SIG-M5 treated with dmso at 0.1 percent for 504 hours (cell line): Measurements from ENCODE around the gene UHRF2.
"Not testable (repeated sequence)": the region's sequence is repeated elsewhere in the genome, so short reads cannot be mapped to it uniquely, and the experiment has no call there.

Experiments
- DNase-seq: peaks from one replicate; lab custom pipeline; 2025; ENCODE audit not compliant: unreplicated experiment; lab: John Stamatoyannopoulos, UW

UHRF2 gene, protein sequence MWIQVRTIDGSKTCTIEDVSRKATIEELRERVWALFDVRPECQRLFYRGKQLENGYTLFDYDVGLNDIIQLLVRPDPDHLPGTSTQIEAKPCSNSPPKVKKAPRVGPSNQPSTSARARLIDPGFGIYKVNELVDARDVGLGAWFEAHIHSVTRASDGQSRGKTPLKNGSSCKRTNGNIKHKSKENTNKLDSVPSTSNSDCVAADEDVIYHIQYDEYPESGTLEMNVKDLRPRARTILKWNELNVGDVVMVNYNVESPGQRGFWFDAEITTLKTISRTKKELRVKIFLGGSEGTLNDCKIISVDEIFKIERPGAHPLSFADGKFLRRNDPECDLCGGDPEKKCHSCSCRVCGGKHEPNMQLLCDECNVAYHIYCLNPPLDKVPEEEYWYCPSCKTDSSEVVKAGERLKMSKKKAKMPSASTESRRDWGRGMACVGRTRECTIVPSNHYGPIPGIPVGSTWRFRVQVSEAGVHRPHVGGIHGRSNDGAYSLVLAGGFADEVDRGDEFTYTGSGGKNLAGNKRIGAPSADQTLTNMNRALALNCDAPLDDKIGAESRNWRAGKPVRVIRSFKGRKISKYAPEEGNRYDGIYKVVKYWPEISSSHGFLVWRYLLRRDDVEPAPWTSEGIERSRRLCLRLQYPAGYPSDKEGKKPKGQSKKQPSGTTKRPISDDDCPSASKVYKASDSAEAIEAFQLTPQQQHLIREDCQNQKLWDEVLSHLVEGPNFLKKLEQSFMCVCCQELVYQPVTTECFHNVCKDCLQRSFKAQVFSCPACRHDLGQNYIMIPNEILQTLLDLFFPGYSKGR

DNA sequence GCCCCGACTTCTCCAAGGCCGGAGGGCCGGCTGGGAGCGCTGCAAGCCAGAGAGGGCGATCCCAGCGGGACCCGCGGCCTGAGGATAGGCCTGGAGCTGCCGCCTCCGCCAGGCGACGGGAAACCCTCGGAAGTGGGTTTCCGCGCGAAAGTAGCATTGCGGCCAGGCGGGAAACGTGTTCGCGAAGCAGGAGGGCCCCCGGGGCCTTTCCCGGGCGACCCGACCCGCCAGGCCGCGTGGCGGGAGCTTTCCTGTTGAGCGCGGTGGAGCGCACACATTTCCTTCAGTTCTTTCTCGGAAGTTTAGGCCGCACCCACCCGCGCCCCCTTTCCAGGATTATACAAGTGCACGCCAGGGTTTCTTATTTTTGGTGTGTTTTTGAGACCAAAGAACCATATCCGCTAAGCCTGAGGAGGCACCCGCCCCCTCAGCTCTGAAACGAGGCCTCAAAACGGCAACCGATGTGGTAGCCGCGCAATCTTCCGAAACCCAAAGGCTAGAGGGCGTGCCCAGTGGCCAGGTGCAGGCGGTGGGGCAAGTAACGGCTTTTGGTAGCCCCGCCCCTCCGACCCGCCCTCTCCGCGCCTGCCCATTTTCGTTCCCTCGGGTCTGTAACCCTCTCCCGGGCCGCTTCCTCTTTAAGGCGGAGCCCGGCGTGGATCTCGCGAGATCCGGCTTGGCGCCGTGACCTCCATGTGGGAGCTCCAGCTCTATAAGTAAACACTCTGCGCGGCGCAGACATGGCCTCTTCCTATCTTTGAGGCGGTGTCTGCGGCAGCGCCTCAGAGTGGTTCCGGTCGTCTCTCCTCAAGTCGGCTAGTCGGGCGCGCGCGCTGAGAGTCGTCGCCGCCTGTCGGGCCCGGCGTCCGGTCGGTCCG lies at the start of gene UHRF2:
TSS of gene UHRF2 (plus strand) at position 713 of the 878 bp plus-strand sequence. CDS start 292 bp downstream, outside the sequence.
- DNase-seq: peak; percentile 97

- no peak for DNase-seq
Observed at GRCh38 chr9:6367128-6367890, 45.7 kb upstream of the UHRF2 start.

DNA sequence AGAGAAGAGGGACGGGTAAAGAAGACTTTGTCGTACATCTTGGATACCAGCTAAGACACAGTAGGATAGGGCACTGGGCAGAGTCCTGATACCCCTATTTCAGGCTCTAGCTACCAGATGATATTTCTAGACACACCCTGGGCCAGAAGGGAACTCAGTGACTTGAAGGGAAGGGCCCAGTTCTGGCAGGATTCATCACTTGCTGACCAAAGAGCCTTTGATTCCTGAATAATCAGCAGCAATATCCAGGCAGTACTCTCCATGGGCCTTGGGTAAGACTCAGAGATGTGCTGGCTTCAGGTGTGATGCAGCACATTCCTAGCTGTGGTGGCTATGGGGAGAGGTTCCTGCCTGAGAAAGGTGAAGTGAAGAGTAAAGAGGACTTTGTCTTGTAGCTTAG lies 44.2 kb upstream of the UHRF2 start:
- DNase-seq: no peak

DNA sequence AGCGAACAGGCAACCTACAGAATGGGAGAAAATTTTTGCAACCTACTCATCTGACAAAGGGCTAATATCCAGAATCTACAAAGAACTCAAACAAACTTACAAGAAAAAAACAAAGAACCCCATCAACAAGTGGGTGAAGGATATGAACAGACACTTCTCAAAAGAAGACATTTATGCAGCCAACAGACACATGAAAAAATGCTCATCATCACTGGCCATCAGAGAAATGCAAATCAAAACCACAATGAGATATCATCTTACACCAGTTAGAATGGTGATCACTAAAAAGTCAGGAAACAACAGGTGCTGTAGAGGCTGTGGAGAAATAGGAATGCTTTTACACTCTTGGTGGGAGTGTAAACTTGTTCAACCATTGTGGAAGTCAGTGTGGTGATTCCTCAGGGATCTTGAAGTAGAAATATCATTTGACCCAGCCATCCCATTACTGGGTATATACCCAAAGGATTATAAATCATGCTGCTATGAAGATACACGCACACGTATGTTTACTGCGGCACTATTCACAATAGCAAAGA lies 31.5 kb upstream of the UHRF2 start:
- DNase-seq: not testable (repeated sequence)

DNA sequence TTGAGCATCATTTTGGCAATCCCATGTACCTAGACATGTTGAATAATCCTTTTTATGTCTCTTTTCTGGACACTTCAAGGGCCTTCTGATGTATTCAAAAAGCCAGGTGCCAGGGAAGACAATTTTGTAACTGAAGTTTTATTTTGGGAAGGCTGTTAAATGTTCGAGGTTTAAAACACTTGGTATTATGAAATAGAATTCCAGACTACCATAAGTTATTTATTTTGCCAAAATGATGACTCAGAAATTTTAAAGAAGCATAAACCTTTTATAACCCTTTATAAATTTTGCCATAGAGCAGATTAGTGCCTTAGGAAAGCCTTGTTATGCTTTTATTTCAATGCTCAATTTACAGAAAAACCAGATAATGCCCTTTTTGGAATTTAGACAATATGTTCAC lies 30.3 kb upstream of the UHRF2 start:
- no peak for DNase-seq

- DNase-seq: no peak
Observed at GRCh38 chr9:6383551-6384225, 29.3 kb upstream of the UHRF2 start.

- no peak for DNase-seq
Observed at GRCh38 chr9:6384732-6385131, 28.3 kb upstream of the UHRF2 start.

- no peak for DNase-seq
Observed at GRCh38 chr9:6399071-6399470, 13.9 kb upstream of the UHRF2 start.

- peak; percentile 90 for DNase-seq
Observed at GRCh38 chr9:6405371-6405770, 7.6 kb upstream of the UHRF2 start.

- DNase-seq: no peak
Observed at GRCh38 chr9:6407778-6408177, 5.2 kb upstream of the UHRF2 start.

GRCh38 chr9:6408320-6408719 lies 4.7 kb upstream of the UHRF2 start:
- no peak for DNase-seq

DNA sequence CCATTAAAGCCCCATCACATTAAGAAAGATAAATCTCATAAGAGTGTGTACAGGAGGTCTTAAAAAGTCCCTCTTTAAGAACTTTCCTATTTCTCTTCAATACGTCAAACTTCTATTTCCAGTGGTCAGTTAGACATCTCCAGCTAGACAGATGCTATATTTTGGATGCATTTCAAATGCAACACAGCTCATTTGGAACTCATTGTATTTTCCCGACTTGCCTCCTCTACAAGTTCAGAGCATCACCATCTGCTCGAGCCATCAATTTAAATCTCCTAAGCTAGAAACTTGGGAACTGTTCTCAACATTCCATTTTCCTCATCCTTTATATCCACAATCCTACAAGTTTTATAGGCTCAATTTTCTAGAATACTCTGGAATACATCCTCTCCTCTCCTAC lies 3.2 kb upstream of the UHRF2 start:
- no peak for DNase-seq

DNA sequence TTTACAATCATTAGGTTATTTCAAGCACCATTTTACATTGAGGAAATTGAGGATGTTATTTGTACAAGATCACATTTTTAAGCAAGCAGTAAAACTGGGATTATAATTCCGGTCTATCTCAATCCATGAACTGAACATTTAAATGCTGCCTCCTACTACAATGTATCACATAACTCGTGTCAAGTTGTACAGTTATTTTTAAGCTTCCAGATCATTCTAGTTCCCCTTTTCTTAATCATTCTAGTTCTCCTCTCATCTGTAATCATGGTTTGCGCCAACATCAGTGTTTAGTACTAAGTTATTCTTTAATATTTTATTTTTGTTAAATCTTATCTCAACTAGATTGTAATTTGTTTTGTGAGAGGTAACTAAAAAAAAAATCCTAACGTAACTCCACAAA lies 2.4 kb upstream of the UHRF2 start:
- DNase-seq: peak; percentile 24

GRCh38 chr9:6413365-6414246 lies 607 bp downstream of the UHRF2 start:
- DNase-seq: no peak

- DNase-seq: no peak
Observed at GRCh38 chr9:6414247-6414641, 1.2 kb downstream of the UHRF2 start.

DNA sequence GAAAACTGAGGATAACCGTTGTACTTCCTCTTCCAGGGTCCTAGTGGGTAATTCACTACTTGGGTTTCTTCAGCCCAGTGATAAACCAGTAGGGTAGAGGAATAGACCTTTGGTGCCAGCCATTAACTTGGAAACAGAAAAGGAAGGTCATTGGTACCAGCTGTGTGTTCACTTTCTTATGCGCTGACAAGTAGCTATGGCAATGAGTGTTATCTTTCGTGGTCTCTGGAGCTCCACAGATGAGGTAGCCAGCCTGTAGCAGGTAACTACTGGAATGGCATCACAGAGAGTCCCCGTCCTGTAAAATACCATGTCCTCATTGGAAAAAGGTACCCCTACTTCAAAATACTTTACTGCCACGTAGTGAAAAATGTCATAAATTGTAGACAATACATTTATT lies 2.3 kb downstream of the UHRF2 start:
- peak; percentile 33 for DNase-seq

GRCh38 chr9:6417186-6417585 lies 4.2 kb downstream of the UHRF2 start:
- peak; percentile 64 for DNase-seq

GRCh38 chr9:6418764-6419163 lies 5.8 kb downstream of the UHRF2 start:
- peak; percentile 37 for DNase-seq

DNA sequence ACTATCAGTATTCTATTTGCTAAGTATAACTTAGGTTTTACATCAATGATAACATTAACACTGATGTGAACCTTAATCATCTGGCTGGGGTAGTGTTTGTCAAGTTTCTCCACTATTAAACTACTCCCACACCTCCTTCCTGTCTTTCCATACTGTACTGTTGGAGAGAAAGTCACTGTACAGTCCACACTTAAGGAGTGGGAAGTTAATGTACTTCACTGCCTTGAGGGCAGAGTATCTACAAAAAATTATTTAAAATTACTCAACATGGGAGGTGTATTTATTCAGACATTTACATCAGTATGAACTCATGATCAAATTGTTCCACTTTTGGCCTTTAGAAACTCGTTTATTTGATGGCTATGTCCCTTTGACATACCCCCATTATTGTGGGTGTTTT lies 11.9 kb downstream of the UHRF2 start:
- no peak for DNase-seq
